IMR-90 (cell line): ENCODE measurements around the gene RNF224. TPM values are rescaled to one million over a fixed set of nuclear protein-coding genes. Genes with fewer than 3 reads are reported as not detected.

Experiments used
- ATAC-seq: fragments of 200-7000 bp; cut with Tn5 transposase; 2 replicates; pipeline ENCODE4 v1.9.1; 2020; ENCODE audit warnings: low read depth, mild to moderate bottlenecking, moderate library complexity
- BruUV-seq: library from RNA; stranded (reverse); fragments of 400-500 nt; replicated peaks from 2 replicates; lab custom pipeline; 2021; lab: Mats Ljungman, UMichigan
- CTCF ChIA-PET: fragments of 300-600 bp; formaldehyde crosslinking; extraction: SDS; loops from one replicate; lab custom pipeline; 2021; ENCODE audit warnings: antibody characterized with exemption; lab: Yijun Ruan, JAX
- POLR2A ChIA-PET: fragments of 300-600 bp; sonication (Branson Sonifier 250); formaldehyde crosslinking; loops from one replicate; lab custom pipeline; 2022; ENCODE audit warnings: antibody characterized with exemption; ENCODE audit not compliant: unreplicated experiment; lab: Charles Lee
- DNase-seq: peaks from one replicate; pipeline ENCODE4 v3.0.0; 2013
- H2AFZ ChIP-seq: replicated peaks from 2 replicates; pipeline ENCODE3; 2013; ENCODE audit warnings: low read length, mild to moderate bottlenecking; ENCODE audit not compliant: poor library complexity
- H2AK5ac ChIP-seq: 2 replicates; pipeline ENCODE4 v1.6.1; 2013; ENCODE audit warnings: low read depth, low read length, inconsistent platforms
- H2AK9ac ChIP-seq: replicated peaks from 2 replicates; pipeline ENCODE3; 2013; ENCODE audit warnings: mild to moderate bottlenecking, low read depth, low read length, moderate library complexity; ENCODE audit not compliant: poor library complexity
- H2BK120ac ChIP-seq: 2 replicates; pipeline ENCODE4 v1.6.1; 2013; ENCODE audit warnings: low read depth, low read length, inconsistent platforms
- H2BK15ac ChIP-seq: 3 replicates; pipeline ENCODE4 v1.6.1; 2013; ENCODE audit warnings: low read depth, low read length, inconsistent platforms
- H2BK20ac ChIP-seq: 2 replicates; pipeline ENCODE4 v1.6.1; 2013; ENCODE audit warnings: low read depth, mild to moderate bottlenecking, inconsistent platforms, low read length, moderate library complexity
- H2BK5ac ChIP-seq: 2 replicates; pipeline ENCODE4 v1.6.1; 2013; ENCODE audit warnings: mild to moderate bottlenecking, low read depth, low read length, inconsistent platforms; ENCODE audit not compliant: poor library complexity, severe bottlenecking
- H3K14ac ChIP-seq: replicated peaks from 2 replicates; pipeline ENCODE4 v1.6.1; 2013; ENCODE audit warnings: low read depth, low read length, inconsistent platforms
- H3K18ac ChIP-seq: 2 replicates; pipeline ENCODE4 v1.6.1; 2013; ENCODE audit warnings: low read depth, low read length, control low read depth
- H3K23ac ChIP-seq: 2 replicates; pipeline ENCODE4 v1.6.1; 2013; ENCODE audit warnings: low read depth, low read length, inconsistent platforms
- H3K27ac ChIP-seq: 2 replicates; pipeline ENCODE4 v1.5.1; 2013; ENCODE audit warnings: mild to moderate bottlenecking, control low read depth, low read length; ENCODE audit not compliant: insufficient read depth
- H3K27me3 ChIP-seq: 2 replicates; pipeline ENCODE4 v1.6.1; 2013; ENCODE audit warnings: low read length; ENCODE audit not compliant: control insufficient read depth, insufficient read depth
- H3K36me3 ChIP-seq: 2 replicates; pipeline ENCODE4 v1.6.1; 2013; ENCODE audit warnings: low read length, mixed read lengths; ENCODE audit not compliant: control insufficient read depth, insufficient read depth
- H3K4ac ChIP-seq: 2 replicates; pipeline ENCODE4 v1.6.1; 2013; ENCODE audit warnings: low read depth, low read length, inconsistent platforms
- H3K4me1 ChIP-seq: 2 replicates; pipeline ENCODE4 v1.6.1; 2013; ENCODE audit warnings: low read length, mixed read lengths; ENCODE audit not compliant: control insufficient read depth, insufficient read depth
- H3K4me2 ChIP-seq: 2 replicates; pipeline ENCODE4 v1.6.1; 2013; ENCODE audit warnings: low read depth, mild to moderate bottlenecking, control low read depth, low read length, moderate library complexity
- H3K4me3 ChIP-seq: 2 replicates; pipeline ENCODE4 v1.5.1; 2013; ENCODE audit warnings: low read depth, mild to moderate bottlenecking, control low read depth, low read length, moderate library complexity; ENCODE audit not compliant: insufficient read depth
- H3K56ac ChIP-seq: 2 replicates; pipeline ENCODE4 v1.6.1; 2013; ENCODE audit warnings: low read length, inconsistent platforms; ENCODE audit not compliant: insufficient read depth; ENCODE audit errors: extremely low read depth
- H3K79me1 ChIP-seq, 2 experiments: 2 replicates each; pipeline ENCODE4 v1.6.1; 2013; ENCODE audit warnings: low read length in 2 of 2, inconsistent platforms in 1 of 2, low read depth in 1 of 2
- H3K9ac ChIP-seq: 2 replicates; pipeline ENCODE4 v1.6.1; 2013; ENCODE audit warnings: low read depth, low read length, control low read depth
- H3K9me1 ChIP-seq: 2 replicates; pipeline ENCODE4 v1.6.1; 2013; ENCODE audit warnings: low read length, inconsistent platforms; ENCODE audit not compliant: insufficient read depth
- H3K9me3 ChIP-seq: 2 replicates; pipeline ENCODE4 v1.6.1; 2013; ENCODE audit warnings: low read length; ENCODE audit not compliant: control insufficient read depth, insufficient read depth
- H4K20me1 ChIP-seq: 2 replicates; pipeline ENCODE4 v1.6.1; 2013; ENCODE audit warnings: low read length, inconsistent platforms; ENCODE audit not compliant: insufficient read depth
- H4K5ac ChIP-seq: 2 replicates; pipeline ENCODE4 v1.6.1; 2013; ENCODE audit warnings: mild to moderate bottlenecking, low read depth, low read length, control low read depth
- H4K8ac ChIP-seq, 2 experiments: 2 replicates each; pipeline ENCODE4 v1.6.1; 2013; ENCODE audit warnings: low read depth in 2 of 2, low read length in 2 of 2, control low read depth in 1 of 2, inconsistent platforms in 1 of 2
- H4K91ac ChIP-seq: 2 replicates; pipeline ENCODE4 v1.6.1; 2013; ENCODE audit warnings: low read depth, low read length, inconsistent platforms; ENCODE audit not compliant: insufficient read depth
- CEBPB ChIP-seq: IDR thresholded peaks from 2 replicates; pipeline ENCODE4 v1.6.1; 2012; ENCODE audit warnings: low read depth, low read length, improper control_type of control experiment
- CTCF ChIP-seq: conservative IDR thresholded peaks from 2 replicates; pipeline ENCODE4 v1.5.1; 2012; ENCODE audit warnings: mild to moderate bottlenecking, low read depth, low read length, improper control_type of control experiment
- FOS ChIP-seq: fragments of 150-350 bp; IDR thresholded peaks from 2 replicates; pipeline ENCODE4 v1.6.1; 2016; ENCODE audit warnings: low read depth, low read length
- POLR2A ChIP-seq: IDR thresholded peaks from 2 replicates; pipeline ENCODE4 v1.6.1; 2012; ENCODE audit warnings: mild to moderate bottlenecking, low read depth, low read length
- RAD21 ChIP-seq: IDR thresholded peaks from 2 replicates; pipeline ENCODE4 v1.6.1; 2012; ENCODE audit warnings: low read length, improper control_type of control experiment
- RCOR1 ChIP-seq: IDR thresholded peaks from 2 replicates; pipeline ENCODE4 v1.6.1; 2012; ENCODE audit warnings: mild to moderate bottlenecking, low read length, improper control_type of control experiment; ENCODE audit not compliant: insufficient replicate concordance
- RFX5 ChIP-seq: IDR thresholded peaks from 2 replicates; pipeline ENCODE4 v1.8.0; 2012; ENCODE audit warnings: low read depth, mild to moderate bottlenecking, low read length, moderate library complexity
- whole genome bisulfite sequencing, 2 experiments: methylation state at CpG; one replicate each; pipeline versions ENCODE4 v1.1.5 to v1.1.7; 2013; ENCODE audit warnings: missing lambda C conversion rate in 2 of 2; ENCODE audit not compliant: insufficient read length in 1 of 2; ENCODE audit errors: extremely low coverage in 2 of 2; 5-methylcytosine and 5-hydroxymethylcytosine counted together
- dilution Hi-C: fragments of 300-500 bp; cut with HindIII; formaldehyde crosslinking; loops from one replicate; pipeline ENCODE4 v1.14.3; 2018; ENCODE audit warnings: low sequenced_read_pairs; ENCODE audit not compliant: unreplicated experiment
- in situ Hi-C: fragments of 300-500 bp; cut with MboI; formaldehyde crosslinking; loops from 3 replicates; pipeline ENCODE4 v1.14.3; 2019; ENCODE audit warnings: low sequenced_read_pairs, inconsistent platforms, mixed read lengths
- intact Hi-C: fragments of 100-400 bp; cut with micrococcal nuclease; formaldehyde crosslinking; loops from 2 replicates; pipeline ENCODE4 v1.10.0; 2022
- polyA plus RNA-seq, 3 experiments: library from polyadenylated mRNA; depleted of rRNA; stranded (reverse); fragments of >200 nt; gene quantifications; 2 replicates each; pipeline ENCODE4 v1.2.3, GENCODE V29; 2012; ENCODE audit warnings: low replicate concordance in 1 of 3
- total RNA-seq: library from RNA; depleted of rRNA; stranded (reverse); fragments of >200 nt; gene quantifications from 2 replicates; pipeline ENCODE4 v1.2.3, GENCODE V29; 2012

RNF224 gene
- total and polyA plus RNA-seq, 2 of the 4 experiments (the other 2 are of a cell fraction) = not detected

GRCh38 chr9:137277329-137278041 lies 50.2 kb downstream of the RNF224 start, which contains the start of gene TOR4A:
TSS of gene TOR4A (plus strand) at chr9:137277726. CDS start at chr9:137278690, 964 bp downstream.
- H3K4me1 ChIP-seq = peaks cover 21% of the 10 kb centered on the region
- no peak for TF ChIP-seq CEBPB
- no peak for TF ChIP-seq RAD21
- no peak for TF ChIP-seq RFX5
- peak; percentile 14; the same call in 1 of the 2 replicates for TF ChIP-seq FOS
- peak; percentile 65; the same call in 1 of the 2 replicates for TF ChIP-seq POLR2A
- TF ChIP-seq RCOR1 = no peak
- TF ChIP-seq CTCF = peak; percentile 31; the same call in 1 of the 2 replicates
- H4K5ac ChIP-seq = peak within 1 kb of the TSS; percentile 36
- H2AK5ac ChIP-seq = peak within 1 kb of the TSS; percentile 91
- H3K18ac ChIP-seq = peak within 1 kb of the TSS; percentile 8; the same call in 1 of the 2 replicates
- peak within 1 kb of the TSS; percentile 71 for H2BK5ac ChIP-seq
- peak within 1 kb of the TSS; percentile 80 for H3K4me3 ChIP-seq
- peak within 1 kb of the TSS; percentile 88 for H3K4ac ChIP-seq
- peak within 1 kb of the TSS; percentile 40; the same call in 1 of the 3 replicates for H2BK15ac ChIP-seq
- in situ Hi-C loops = no loop called here
- H4K91ac ChIP-seq = peak within 1 kb of the TSS; percentile 73
- no peaks in the 10 kb centered on the region for H3K9me1 ChIP-seq
- peak within 1 kb of the TSS; percentile 59; the same call in 1 of the 2 replicates for H3K23ac ChIP-seq
- H3K27ac ChIP-seq = peak within 1 kb of the TSS; percentile 81
- peak within 1 kb of the TSS; percentile 79 for H3K9ac ChIP-seq
- ChIA-PET POLR2A (interaction anchor here (0.5 kb wide), 1 partner anchor 10 kb away, joined by 5 read pairs; no protein-coding TSS in a partner anchor), CTCF (no interaction called here)
- H3K36me3 ChIP-seq = peaks cover 33% of the 10 kb centered on the region
- peak within 1 kb of the TSS; percentile 86 for H4K8ac ChIP-seq
- WGBS, 2 experiments = 0% methylated on average over 8 of the region's 25 CpGs; no CpG with 5 or more reads in 1 of the 2 experiments
- H3K79me1 ChIP-seq = peaks cover 3 to 63% of the 10 kb centered on the region in 2 experiments
- H3K14ac ChIP-seq = peak within 1 kb of the TSS; percentile 58
- no peak within 1 kb of the TSS; the same call in 1 of the 2 replicates for H2BK20ac ChIP-seq
- ATAC-seq = peak; percentile 84
- peak; percentile 86 for DNase-seq
- no peaks in the 10 kb centered on the region for H3K27me3 ChIP-seq
- no peaks in the 10 kb centered on the region for H3K9me3 ChIP-seq
- H2AK9ac ChIP-seq = peak within 1 kb of the TSS; percentile 99
- intact Hi-C loops = no loop called here
- no TSS peak for BruUV-seq
- H2BK120ac ChIP-seq = peak within 1 kb of the TSS; percentile 66
- H3K4me2 ChIP-seq = peak within 1 kb of the TSS; percentile 77
- H3K56ac ChIP-seq = peak within 1 kb of the TSS; percentile 27
- peaks cover 34% of the 10 kb centered on the region for H4K20me1 ChIP-seq
- dilution Hi-C loops = no loop called here
- H2AFZ ChIP-seq = peak within 1 kb of the TSS; percentile 88
